SK-N-MC (cell line): Measurements from ENCODE around the gene CLK3.

ENCODE experiments used
- EZH2 ChIP-seq: fragments of 200-600 bp; sonication (generic); IDR thresholded peaks from one replicate; pipeline ENCODE4 v1.6.1; 2017; ENCODE audit warnings: antibody characterized with exemption
- FOXP2 ChIP-seq: optimal IDR thresholded peaks from 2 replicates; pipeline ENCODE3; 2011; ENCODE audit warnings: mild to moderate bottlenecking, moderate library complexity; ENCODE audit not compliant: insufficient read depth; ENCODE audit errors: extremely low read length, control extremely low read depth
- POLR2AphosphoS5 ChIP-seq: IDR thresholded peaks from 2 replicates; pipeline ENCODE4 v1.6.1; 2012; ENCODE audit warnings: mild to moderate bottlenecking, low read depth, low read length, borderline replicate concordance

- TF ChIP-seq EZH2 (no peak), POLR2AphosphoS5 (no peak), FOXP2 (no peak)
These were observed 6.8 kb upstream of the CLK3 start for GRCh38 chr15:74608786-74609185.
